Measurements from ENCODE around the gene WDR64.

The WDR64 gene

GRCh38 chr1:241840164-241840563 is 188.1 kb downstream of the WDR64 start:
- Histone ChIP-seq H3K79me2 (ENCODE audit: low read length) (no peaks in the 10 kb centered on the region), H3K36me3 (replicated peaks; ENCODE audit: low read depth, low read length) (no peaks in the 10 kb centered on the region), H3K9ac (ENCODE audit: low read length) (no peak overlapping the region), H3K9me3 (ENCODE audit: insufficient read depth, low read length) (no peaks in the 10 kb centered on the region), H3K27me3 (ENCODE audit: low read depth, low read length) (no peaks in the 10 kb centered on the region), H3K4me3 (ENCODE audit: low read length) (no peak overlapping the region), H3K27ac (ENCODE audit: low read length) (no peak overlapping the region), H2AFZ (ENCODE audit: low read depth, low read length) (no peak overlapping the region), H4K20me1 (ENCODE audit: insufficient read depth, low read length) (no peaks in the 10 kb centered on the region), H3K4me2 (ENCODE audit: low read length) (no peak overlapping the region), H3K4me1 (ENCODE audit: low read length) (peaks cover 24% of the 10 kb centered on the region)
- TF ChIP-seq CTCF (IDR thresholded peaks at IDR 0.05; ENCODE audit: low read depth, low read length) (no peak), EZH2phosphoT487 (IDR thresholded peaks at IDR 0.05; ENCODE audit: low read depth) (no peak)

- TF ChIP-seq CTCF (IDR thresholded peaks at IDR 0.05; ENCODE audit: low read depth, low read length) (no peak), EZH2phosphoT487 (IDR thresholded peaks at IDR 0.05; ENCODE audit: low read depth) (no peak)
- H3K4me3 ChIP-seq (ENCODE audit: low read length), result no peak overlapping the region
These were observed 189.6 kb downstream of the WDR64 start for GRCh38 chr1:241841691-241842090.

GRCh38 chr1:241842565-241842964 is 190.5 kb downstream of the WDR64 start:
- no peaks in the 10 kb centered on the region for H3K36me3 ChIP-seq (replicated peaks; ENCODE audit: low read depth, low read length)
- no peak overlapping the region for H2AFZ ChIP-seq (ENCODE audit: low read depth, low read length)
- peaks cover 32% of the 10 kb centered on the region for H3K4me1 ChIP-seq (ENCODE audit: low read length)
- no peaks in the 10 kb centered on the region for H3K27me3 ChIP-seq (ENCODE audit: low read depth, low read length)
- H3K4me2 ChIP-seq (ENCODE audit: low read length), result no peak overlapping the region
- no peaks in the 10 kb centered on the region for H4K20me1 ChIP-seq (ENCODE audit: insufficient read depth, low read length)
- no peak overlapping the region for H3K27ac ChIP-seq (ENCODE audit: low read length)
- H3K4me3 ChIP-seq (ENCODE audit: low read length), result no peak overlapping the region
- no peak overlapping the region for H3K9ac ChIP-seq (ENCODE audit: low read length)
- H3K9me3 ChIP-seq (ENCODE audit: insufficient read depth, low read length), result no peaks in the 10 kb centered on the region
- no peaks in the 10 kb centered on the region for H3K79me2 ChIP-seq (ENCODE audit: low read length)
- TF ChIP-seq CTCF (IDR thresholded peaks at IDR 0.05; ENCODE audit: low read depth, low read length) (no peak), EZH2phosphoT487 (IDR thresholded peaks at IDR 0.05; ENCODE audit: low read depth) (no peak)

More at GRCh38 chr1:241841691-241842090, 189.6 kb downstream of the WDR64 start:
- H3K27me3 ChIP-seq (ENCODE audit: low read depth, low read length), result no peaks in the 10 kb centered on the region
- no peaks in the 10 kb centered on the region for H3K36me3 ChIP-seq (replicated peaks; ENCODE audit: low read depth, low read length)
- H4K20me1 ChIP-seq (ENCODE audit: insufficient read depth, low read length), result no peaks in the 10 kb centered on the region
- H2AFZ ChIP-seq (ENCODE audit: low read depth, low read length), result no peak overlapping the region
- H3K9ac ChIP-seq (ENCODE audit: low read length), result no peak overlapping the region
- no peak overlapping the region for H3K4me2 ChIP-seq (ENCODE audit: low read length)
- H3K9me3 ChIP-seq (ENCODE audit: insufficient read depth, low read length), result no peaks in the 10 kb centered on the region
- peaks cover 24% of the 10 kb centered on the region for H3K4me1 ChIP-seq (ENCODE audit: low read length)
- no peaks in the 10 kb centered on the region for H3K79me2 ChIP-seq (ENCODE audit: low read length)
- H3K27ac ChIP-seq (ENCODE audit: low read length), result no peak overlapping the region

GRCh38 chr1:241844593-241844992 is 192.5 kb downstream of the WDR64 start:
- H2AFZ ChIP-seq (ENCODE audit: low read depth, low read length), result no peak overlapping the region
- H3K36me3 ChIP-seq (replicated peaks; ENCODE audit: low read depth, low read length), result peaks cover 5% of the 10 kb centered on the region
- H3K27me3 ChIP-seq (ENCODE audit: low read depth, low read length), result no peaks in the 10 kb centered on the region
- H3K4me3 ChIP-seq (ENCODE audit: low read length), result no peak overlapping the region
- H3K4me1 ChIP-seq (ENCODE audit: low read length), result peaks cover 25% of the 10 kb centered on the region
- H4K20me1 ChIP-seq (ENCODE audit: insufficient read depth, low read length), result no peaks in the 10 kb centered on the region
- no peak overlapping the region for H3K4me2 ChIP-seq (ENCODE audit: low read length)
- H3K27ac ChIP-seq (ENCODE audit: low read length), result no peak overlapping the region
- H3K79me2 ChIP-seq (ENCODE audit: low read length), result peaks cover 16% of the 10 kb centered on the region
- no peak overlapping the region for H3K9ac ChIP-seq (ENCODE audit: low read length)
- no peaks in the 10 kb centered on the region for H3K9me3 ChIP-seq (ENCODE audit: insufficient read depth, low read length)
- TF ChIP-seq EZH2phosphoT487 (IDR thresholded peaks at IDR 0.05; ENCODE audit: low read depth) (no peak), CTCF (IDR thresholded peaks at IDR 0.05; ENCODE audit: low read depth, low read length) (no peak)

Measured in OCI-LY3 (cell line).